ENCODE data around the gene TMEFF1.

The TMEFF1 gene

GRCh38 chr9:100448266-100448665 is 24.7 kb upstream of the TMEFF1 start:
- no peak for DNase-seq (ENCODE audit: low spot score)

GRCh38 chr9:100449420-100449819 is 23.5 kb upstream of the TMEFF1 start:
- DNase-seq (ENCODE audit: low spot score): no peak

GRCh38 chr9:100452894-100453293 is 20.1 kb upstream of the TMEFF1 start:
- no peak for DNase-seq (ENCODE audit: low spot score)

- DNase-seq (ENCODE audit: low spot score): peak; percentile 59
Measured at GRCh38 chr9:100455470-100455869, 17.5 kb upstream of the TMEFF1 start.

GRCh38 chr9:100457517-100457916 is 15.4 kb upstream of the TMEFF1 start:
- DNase-seq (ENCODE audit: low spot score): no peak

- no peak for DNase-seq (ENCODE audit: low spot score)
Measured at GRCh38 chr9:100459963-100460362, 13.0 kb upstream of the TMEFF1 start.

- no peak for DNase-seq (ENCODE audit: low spot score)
Measured at GRCh38 chr9:100465274-100465673, 7.7 kb upstream of the TMEFF1 start.

GRCh38 chr9:100465761-100466160 is 7.2 kb upstream of the TMEFF1 start:
- DNase-seq (ENCODE audit: low spot score): no peak

GRCh38 chr9:100466171-100466828 is 6.6 kb upstream of the TMEFF1 start:
- no peak for DNase-seq (ENCODE audit: low spot score)

- no peak for DNase-seq (ENCODE audit: low spot score)
Measured at GRCh38 chr9:100466829-100467221, 6.1 kb upstream of the TMEFF1 start.

DNA sequence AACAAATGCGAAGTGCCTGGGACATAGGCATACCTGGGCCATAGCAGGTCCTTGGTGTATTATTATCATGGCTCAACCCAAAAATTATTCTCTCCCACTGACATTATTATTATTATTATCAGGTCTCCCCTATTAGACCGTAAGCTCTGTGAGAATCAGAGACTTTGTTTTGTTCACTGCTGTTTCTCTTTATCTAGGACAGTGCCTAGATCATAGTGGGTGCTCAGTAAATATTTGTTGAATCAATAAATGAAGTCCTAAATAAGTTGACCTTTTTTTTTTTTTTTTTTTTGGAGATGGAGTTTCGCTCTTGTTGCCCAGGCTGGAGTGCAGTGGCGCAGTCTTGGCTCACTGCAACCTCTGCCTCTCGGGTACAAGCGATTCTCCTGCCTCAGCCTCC is 4.9 kb upstream of the TMEFF1 start:
- no peak for DNase-seq (ENCODE audit: low spot score)

DNA sequence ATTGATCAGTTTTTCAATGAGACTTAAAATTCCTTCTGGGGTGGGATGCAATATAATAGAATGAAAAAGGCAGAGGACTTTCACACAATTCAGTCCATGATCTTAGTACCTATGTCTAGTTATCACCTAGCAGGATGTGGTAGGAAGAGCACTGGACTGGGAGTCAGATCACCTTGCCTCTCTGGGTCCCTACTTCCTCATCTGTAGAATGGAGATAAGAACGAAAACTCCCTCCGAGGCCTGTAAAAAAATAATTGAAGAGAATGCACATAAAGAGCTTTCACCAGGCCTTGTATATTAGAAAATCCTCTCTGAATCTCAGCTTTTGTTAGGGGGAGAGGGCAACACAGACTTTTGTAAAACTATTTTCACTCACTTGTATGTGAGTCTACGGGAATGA is 681 bp upstream of the TMEFF1 start:
- no peak for DNase-seq (ENCODE audit: low spot score)

- DNase-seq (ENCODE audit: low spot score): peak; percentile 79
Measured at GRCh38 chr9:100473276-100474081, 530 bp downstream of the TMEFF1 start.

- DNase-seq (ENCODE audit: low spot score): no peak
Measured at GRCh38 chr9:100474082-100474923, 1.4 kb downstream of the TMEFF1 start.

DNA sequence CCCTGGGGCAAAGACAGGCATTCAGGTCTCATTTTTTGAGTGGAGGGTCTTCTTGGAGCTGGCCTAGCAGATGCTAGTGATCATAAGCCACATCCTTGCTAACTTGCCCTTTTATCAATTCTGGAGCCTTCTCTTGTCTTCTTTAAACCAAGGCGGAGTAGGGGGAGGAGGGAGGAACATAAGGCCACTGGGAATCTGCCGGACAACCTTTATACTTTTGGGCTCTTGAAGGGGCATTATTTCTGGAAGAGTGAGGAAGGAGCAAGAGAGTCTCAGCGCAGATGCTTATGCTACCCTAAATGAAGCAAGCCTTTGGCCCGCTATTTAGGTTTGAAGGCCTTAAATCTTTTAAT is 2.0 kb downstream of the TMEFF1 start:
- no peak for DNase-seq (ENCODE audit: low spot score)

DNA sequence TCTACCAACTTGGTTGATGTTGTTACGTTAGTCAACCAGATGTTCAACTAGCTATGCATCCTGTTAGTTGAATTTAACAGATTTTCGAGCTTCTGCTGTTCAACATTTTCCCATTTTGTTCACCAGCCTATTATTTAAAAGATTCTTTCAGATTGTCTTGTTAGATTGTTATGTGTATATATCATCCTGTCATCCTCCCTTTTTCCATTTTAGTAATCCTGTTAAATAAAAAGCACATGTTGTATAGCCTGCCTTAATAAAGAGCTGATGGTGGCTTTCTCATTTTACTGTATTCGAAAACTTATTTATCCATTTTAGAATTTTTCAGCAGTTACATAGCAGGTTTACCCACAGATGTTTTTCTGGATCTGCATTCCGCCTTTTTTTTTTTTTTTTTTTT is 4.3 kb downstream of the TMEFF1 start:
- no peak for DNase-seq (ENCODE audit: low spot score)

DNA sequence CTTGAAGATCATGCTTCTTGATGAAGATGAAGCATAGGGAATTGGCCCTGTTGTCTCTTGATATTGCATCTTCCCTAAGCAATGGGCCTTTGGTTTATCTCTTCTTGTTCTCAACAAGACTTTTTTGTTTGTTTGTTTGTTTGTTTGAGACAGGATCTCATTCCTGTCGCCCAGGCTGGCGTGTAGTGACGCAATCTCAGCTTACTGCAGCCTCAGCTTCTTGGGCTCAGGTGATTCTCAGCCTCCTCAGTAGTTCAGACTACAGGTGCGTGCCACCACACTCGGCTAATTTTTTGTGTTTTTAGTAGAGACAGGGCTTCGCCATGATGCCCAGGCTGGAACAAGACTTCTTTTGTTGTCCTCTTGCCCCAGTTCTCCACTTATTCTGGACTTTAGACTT is 5.2 kb downstream of the TMEFF1 start:
- DNase-seq (ENCODE audit: low spot score): no peak

GRCh38 chr9:100479820-100480219 is 6.9 kb downstream of the TMEFF1 start:
- DNase-seq (ENCODE audit: low spot score): no peak

GRCh38 chr9:100485196-100485595 is 12.2 kb downstream of the TMEFF1 start:
- no peak for DNase-seq (ENCODE audit: low spot score)

DNA sequence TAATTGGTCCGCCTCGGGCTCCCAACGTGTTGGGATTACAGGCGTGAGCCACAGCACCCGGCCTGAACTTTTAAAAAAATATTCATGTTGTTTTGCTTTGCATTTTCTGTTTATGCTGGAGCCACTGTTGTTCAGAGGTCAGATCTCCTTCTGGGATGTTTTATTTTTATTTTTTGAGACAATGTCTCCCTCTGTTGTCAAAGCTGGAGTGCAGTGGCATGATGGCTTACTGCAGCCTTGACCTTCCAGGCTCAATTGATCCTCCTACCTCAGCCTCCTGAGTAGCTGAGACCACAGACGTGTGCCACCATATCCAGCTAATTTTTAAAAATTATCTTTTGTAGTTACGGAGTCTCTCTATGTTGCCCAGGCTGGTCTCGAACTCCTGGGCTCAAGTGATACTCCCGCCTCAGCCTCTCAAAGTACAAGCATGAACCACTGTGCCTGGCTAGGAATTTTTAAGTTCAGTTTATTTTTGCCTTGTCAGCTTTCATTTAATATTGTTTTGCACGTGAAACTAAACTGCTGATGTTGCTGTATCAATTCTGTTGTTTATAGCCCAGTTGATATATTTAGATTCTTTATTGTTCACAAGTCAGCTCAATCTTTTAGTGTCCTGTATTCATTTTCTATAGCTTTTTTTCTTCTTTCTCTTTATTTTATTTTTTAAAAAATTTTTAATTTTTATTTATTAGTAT is 13.7 kb downstream of the TMEFF1 start:
- no peak for DNase-seq (ENCODE audit: low spot score)

DNA sequence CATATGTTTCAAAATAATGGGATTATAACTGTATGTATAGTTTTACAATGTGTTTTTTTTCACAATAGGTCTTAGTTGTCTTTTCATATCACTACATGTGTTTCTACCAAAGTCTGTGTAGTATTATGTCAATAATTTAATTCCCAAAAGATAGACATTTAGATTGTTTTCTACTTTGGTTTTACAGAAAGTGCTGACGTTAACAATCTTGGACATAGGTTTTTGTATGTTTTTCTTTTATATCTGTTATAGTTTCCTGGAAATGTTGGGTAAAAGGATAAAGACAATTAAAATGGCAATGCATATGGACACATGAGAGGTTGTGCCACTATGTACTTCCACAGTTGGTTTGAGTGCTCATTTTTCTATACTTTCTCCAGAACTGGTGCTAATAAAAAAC is 15.2 kb downstream of the TMEFF1 start:
- DNase-seq (ENCODE audit: low spot score): no peak

GRCh38 chr9:100489836-100490235 is 16.9 kb downstream of the TMEFF1 start:
- DNase-seq (ENCODE audit: low spot score): no peak
